H1 (cell line): ENCODE results near the gene ZFAND5. TPM values are rescaled to one million over a fixed set of nuclear protein-coding genes. Genes with fewer than 3 reads are reported as not detected.

ENCODE experiments used
- CTCF ChIA-PET: fragments of 300-600 bp; sonication (Branson Sonifier 250); formaldehyde crosslinking; loops from one replicate; lab custom pipeline; 2021; ENCODE audit not compliant: partially characterized antibody; lab: Charles Lee
- POLR2A ChIA-PET: fragments of 300-600 bp; sonication (Branson Sonifier 250); formaldehyde crosslinking; loops from one replicate; lab custom pipeline; 2021; ENCODE audit warnings: inconsistent platforms; ENCODE audit not compliant: partially characterized antibody; lab: Charles Lee
- DNase-seq, 2 experiments: peaks; one replicate each; pipeline versions ENCODE4 v3.0.0 to v3.0.0-alpha.2; 2010 to 2022; ENCODE audit warnings: low spot score in 2 of 2, low read depth in 1 of 2, mixed read lengths in 1 of 2
- FAIRE-seq: peaks from 2 replicates; lab custom pipeline; 2011; peaks lifted over from hg19 to GRCh38; lab: Jason Lieb, UNC
- H2AFZ ChIP-seq: 2 replicates; pipeline ENCODE4 v1.8.1; 2012; ENCODE audit warnings: low read length, inconsistent platforms
- H2AK5ac ChIP-seq: 2 replicates; pipeline ENCODE4 v1.6.1; 2013; ENCODE audit warnings: low read depth, low read length
- H2BK120ac ChIP-seq: replicated peaks from 2 replicates; pipeline ENCODE3; 2013; ENCODE audit warnings: low read depth, low read length, inconsistent platforms
- H2BK12ac ChIP-seq: 2 replicates; pipeline ENCODE4 v1.6.1; 2013; ENCODE audit warnings: low read depth, low read length
- H2BK15ac ChIP-seq: 2 replicates; pipeline ENCODE4 v1.6.1; 2013; ENCODE audit warnings: low read length
- H2BK20ac ChIP-seq: 2 replicates; pipeline ENCODE4 v1.6.1; 2013; ENCODE audit warnings: low read length
- H2BK5ac ChIP-seq: 2 replicates; pipeline ENCODE4 v1.6.1; 2013; ENCODE audit warnings: low read depth, low read length
- H3K14ac ChIP-seq: 2 replicates; pipeline ENCODE4 v1.6.1; 2013; ENCODE audit warnings: inconsistent platforms; ENCODE audit not compliant: insufficient read length
- H3K18ac ChIP-seq: 2 replicates; pipeline ENCODE4 v1.6.1; 2013; ENCODE audit warnings: low read length; ENCODE audit errors: extremely low read depth
- H3K23ac ChIP-seq: 2 replicates; pipeline ENCODE4 v1.6.1; 2013; ENCODE audit warnings: inconsistent platforms; ENCODE audit not compliant: insufficient read length
- H3K23me2 ChIP-seq: 2 replicates; pipeline ENCODE4 v1.6.1; 2013; ENCODE audit warnings: low read depth, low read length
- H3K27ac ChIP-seq: 2 replicates; pipeline ENCODE4 v1.6.1; 2011; ENCODE audit warnings: low read depth, low read length, inconsistent platforms
- H3K27me3 ChIP-seq, 4 experiments: replicated peaks in 1 of 4; 1 replicate in 1 of 4; 2 replicates in 3 of 4; pipeline versions ENCODE4 v1.6.1 to v1.8.1; 2011 to 2013; ENCODE audit warnings: low read length in 3 of 4, mild to moderate bottlenecking in 3 of 4, inconsistent platforms in 2 of 4, mixed read lengths in 2 of 4, moderate library complexity in 1 of 4; ENCODE audit not compliant: control insufficient read depth in 3 of 4, insufficient read depth in 3 of 4; ENCODE audit errors: extremely low read depth in 1 of 4
- H3K36me3 ChIP-seq, 4 experiments: 2 replicates each; pipeline versions ENCODE4 v1.6.1 to v1.8.1; 2011 to 2013; ENCODE audit warnings: mild to moderate bottlenecking in 4 of 4, low read length in 3 of 4, moderate library complexity in 2 of 4, control low read depth in 1 of 4, inconsistent platforms in 1 of 4; ENCODE audit not compliant: insufficient read depth in 4 of 4, control insufficient read depth in 2 of 4
- H3K4ac ChIP-seq: replicated peaks from 2 replicates; pipeline ENCODE3; 2013; ENCODE audit warnings: low read length, low read depth, mixed read lengths, inconsistent platforms; ENCODE audit not compliant: insufficient read length
- H3K4me1 ChIP-seq, 4 experiments: replicated peaks in 1 of 4; 1 replicate in 1 of 4; 2 replicates in 3 of 4; pipeline versions ENCODE4 v1.6.1 to v1.8.1; 2011 to 2013; ENCODE audit warnings: low read length in 3 of 4, inconsistent platforms in 2 of 4, mixed read lengths in 1 of 4; ENCODE audit not compliant: insufficient read depth in 4 of 4, control insufficient read depth in 3 of 4
- H3K4me2 ChIP-seq, 2 experiments: 2 replicates each; pipeline versions ENCODE4 v1.6.1 to v1.8.1; 2011 to 2013; ENCODE audit warnings: low read depth in 2 of 2, low read length in 2 of 2, control low read depth in 1 of 2, inconsistent platforms in 1 of 2, mild to moderate bottlenecking in 1 of 2; ENCODE audit not compliant: insufficient read depth in 1 of 2
- H3K4me3 ChIP-seq, 4 experiments: fragments of 200-600, 300-600 bp in 1 of 4; sonication (generic), shearing (Covaris generic), sonication (Bioruptor Twin) in 1 of 4; 2 replicates each; pipeline versions ENCODE4 v1.5.1 to v1.8.1; 2011 to 2016; ENCODE audit warnings: low read length in 4 of 4, low read depth in 3 of 4, control low read depth in 2 of 4, inconsistent platforms in 2 of 4, mild to moderate bottlenecking in 2 of 4, mixed read lengths in 1 of 4, moderate library complexity in 1 of 4; ENCODE audit not compliant: insufficient read depth in 2 of 4; ENCODE audit errors: extremely low read depth in 1 of 4
- H3K56ac ChIP-seq: replicated peaks from 2 replicates; pipeline ENCODE3; 2013; ENCODE audit warnings: low read depth, mild to moderate bottlenecking, mixed read lengths, low read length, inconsistent platforms; ENCODE audit not compliant: insufficient read length
- H3K79me1 ChIP-seq: 2 replicates; pipeline ENCODE4 v1.6.1; 2013; ENCODE audit warnings: low read depth, low read length, control low read depth
- H3K79me2 ChIP-seq, 2 experiments: 2 replicates each; pipeline versions ENCODE4 v1.6.1 to v1.8.1; 2012 to 2013; ENCODE audit warnings: low read length in 2 of 2, mild to moderate bottlenecking in 2 of 2, inconsistent platforms in 1 of 2; ENCODE audit not compliant: insufficient read depth in 2 of 2, control insufficient read depth in 1 of 2
- H3K9ac ChIP-seq, 4 experiments: replicated peaks in 1 of 4; 1 replicate in 1 of 4; 2 replicates in 3 of 4; pipeline versions ENCODE4 v1.6.1 to v1.8.1; 2011 to 2013; ENCODE audit warnings: low read depth in 3 of 4, low read length in 3 of 4, control low read depth in 2 of 4, mild to moderate bottlenecking in 2 of 4, moderate library complexity in 2 of 4, inconsistent platforms in 1 of 4; ENCODE audit errors: extremely low read depth in 1 of 4
- H3K9me3 ChIP-seq, 2 experiments: 2 replicates each; pipeline versions ENCODE4 v1.6.1 to v1.8.1; 2012 to 2013; ENCODE audit warnings: mild to moderate bottlenecking in 2 of 2, moderate library complexity in 2 of 2, control low read depth in 1 of 2, inconsistent platforms in 1 of 2, low read depth in 1 of 2, low read length in 1 of 2, mixed read lengths in 1 of 2; ENCODE audit not compliant: insufficient read depth in 2 of 2
- H4K20me1 ChIP-seq, 2 experiments: replicated peaks in 1 of 2; 2 replicates each; pipeline versions ENCODE3 to v1.8.1; 2011 to 2013; ENCODE audit warnings: inconsistent platforms in 2 of 2, low read length in 2 of 2, mild to moderate bottlenecking in 1 of 2; ENCODE audit not compliant: insufficient read depth in 2 of 2, control insufficient read depth in 1 of 2
- H4K5ac ChIP-seq: 2 replicates; pipeline ENCODE4 v1.6.1; 2013; ENCODE audit warnings: low read length, low read depth, mixed read lengths, inconsistent platforms; ENCODE audit not compliant: insufficient read length
- H4K8ac ChIP-seq: 2 replicates; pipeline ENCODE4 v1.8.0; 2013; ENCODE audit warnings: mild to moderate bottlenecking, moderate library complexity, low read length, inconsistent platforms; ENCODE audit not compliant: insufficient read depth; ENCODE audit errors: extremely low read depth
- H4K91ac ChIP-seq: replicated peaks from 2 replicates; pipeline ENCODE3; 2013; ENCODE audit warnings: low read length, mixed read lengths, inconsistent platforms; ENCODE audit not compliant: insufficient read length
- SIRT6 ChIP-seq: IDR thresholded peaks from one replicate; pipeline ENCODE4 v1.7.1; 2012; ENCODE audit warnings: low read length, inconsistent platforms
- WGBS, 2 experiments: shearing (Covaris generic) in 1 of 2; methylation state at CpG; one replicate each; pipeline versions ENCODE4 v1.1.6 to v1.1.7; 2013 to 2015; ENCODE audit warnings: low lambda C conversion rate in 2 of 2, mixed read lengths in 2 of 2, inconsistent platforms in 1 of 2, low coverage in 1 of 2, missing lambda C conversion rate in 1 of 2; ENCODE audit not compliant: insufficient replicate concordance in 2 of 2, insufficient coverage in 1 of 2, insufficient read length in 1 of 2; ENCODE audit errors: extremely low coverage in 1 of 2, missing lambda C conversion rate in 1 of 2; 5-methylcytosine and 5-hydroxymethylcytosine counted together
- polyA plus RNA-seq, 7 experiments: library from polyadenylated mRNA; depleted of rRNA in 3 of 7; stranded (reverse) in 5 of 7; unstranded in 2 of 7; fragments of >200 nt in 5 of 7; fragments of 200-250 nt in 2 of 7; gene quantifications; 1 replicate in 5 of 7; 2 replicates in 1 of 7; 4 replicates in 1 of 7; pipeline versions ENCODE4 v1.2.1 to v1.2.3, GENCODE V29; 2011 to 2013; ENCODE audit warnings: missing spikeins in 2 of 7, mixed read lengths in 2 of 7
- total RNA-seq: library from RNA; stranded (reverse); fragmentation: NEBNext Ultra II Directional; extraction: Animal tissue kit (Norgen Biotek cat#: 25700); gene quantifications from 2 replicates; pipeline ENCODE4 v1.2.1, GENCODE V29; 2021

Gene ZFAND5
- total and polyA plus RNA-seq, 2 of the 8 experiments (the other 6 are each of a cell fraction or from before 2014, with no cell fraction given) = 76.7 to 225 TPM

- no peak overlapping the region for H2BK20ac ChIP-seq
- no peak overlapping the region for H3K56ac ChIP-seq
- H4K91ac ChIP-seq = no peak overlapping the region
- H3K23ac ChIP-seq = no peak overlapping the region
- H2BK15ac ChIP-seq = no peak overlapping the region
- no peak overlapping the region for H2BK5ac ChIP-seq
- H2BK120ac ChIP-seq = no peak overlapping the region
- H2BK12ac ChIP-seq = no peak overlapping the region
- H4K5ac ChIP-seq = no peak overlapping the region
- POLR2A ChIA-PET = no interaction called here
- no peak overlapping the region for H3K27ac ChIP-seq
- no peaks in the 10 kb centered on the region for H3K23me2 ChIP-seq
- H3K9ac ChIP-seq = no peak overlapping the region
- CTCF ChIA-PET = interaction anchor here (0.7 kb wide), 1 partner anchor 399 kb away, joined by 3 read pairs; no protein-coding TSS in a partner anchor
- no peaks in the 10 kb centered on the region for H3K79me2 ChIP-seq
- H2AFZ ChIP-seq = no peak overlapping the region
- no peak overlapping the region for H3K4me2 ChIP-seq
- no peak for FAIRE-seq
- DNase-seq = no peak
- H3K18ac ChIP-seq = no peak overlapping the region
- no peaks in the 10 kb centered on the region for H4K20me1 ChIP-seq
- no peaks in the 10 kb centered on the region for H3K36me3 ChIP-seq
- H4K8ac ChIP-seq = no peak overlapping the region
- 70% methylated on average over 1 of the region's 1 CpG; no CpG with 5 or more reads in 1 of the 2 experiments for WGBS, 2 experiments
- no peaks in the 10 kb centered on the region for H3K4me1 ChIP-seq
- H2AK5ac ChIP-seq = no peak overlapping the region
- H3K4me3 ChIP-seq = no peak overlapping the region
- H3K79me1 ChIP-seq = no peaks in the 10 kb centered on the region
- H3K4ac ChIP-seq = no peak overlapping the region
- H3K14ac ChIP-seq = no peak overlapping the region
- H3K9me3 ChIP-seq = no peaks in the 10 kb centered on the region
- H3K27me3 ChIP-seq = no peaks in the 10 kb centered on the region
- no peak for TF ChIP-seq SIRT6
These were observed 45.2 kb upstream of the ZFAND5 start for GRCh38 chr9:72410214-72410613.
